NCI-H2171 treated with DMSO at 0.1 percent for 48 hours (cell line): ENCODE data around the gene SDHA.
A peak's percentile ranks its signal among the peaks of the same experiment; 100 is the strongest.
"Not testable (repeated sequence)": the region's sequence is repeated elsewhere in the genome, so short reads cannot be mapped to it uniquely, and the experiment has no call there.

Experiments used
- DNase-seq: peaks from one replicate; lab custom pipeline; 2025; lab: John Stamatoyannopoulos, UW

SDHA gene

GRCh38 chr5:186091-187041 is 31.8 kb upstream of the SDHA start:
- DNase-seq = no peak

DNA sequence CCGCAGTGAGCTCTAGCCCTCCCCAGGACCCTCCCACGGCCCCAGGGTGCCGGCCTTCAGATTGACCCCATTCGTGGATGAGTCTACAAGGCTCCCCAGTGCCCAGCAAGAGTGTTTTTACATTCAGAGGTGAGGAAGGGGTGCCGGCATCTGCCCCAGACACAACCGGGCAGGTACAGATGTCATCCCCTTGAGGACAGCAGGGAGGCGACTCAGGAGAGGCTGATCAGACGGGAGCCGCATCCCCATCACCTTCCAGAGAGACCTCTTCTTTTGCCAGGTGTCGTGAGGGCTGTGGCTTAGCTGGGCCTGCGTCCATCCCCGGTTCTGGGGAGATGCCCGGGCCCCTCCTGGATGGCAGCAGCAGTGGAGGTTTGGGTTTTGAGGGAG is 31.1 kb upstream of the SDHA start:
- no peak for DNase-seq

GRCh38 chr5:187617-188451 is 30.3 kb upstream of the SDHA start:
- DNase-seq = no peak

- peak; percentile 89 for DNase-seq
Observed at GRCh38 chr5:188488-189481, 29.3 kb upstream of the SDHA start.

DNA sequence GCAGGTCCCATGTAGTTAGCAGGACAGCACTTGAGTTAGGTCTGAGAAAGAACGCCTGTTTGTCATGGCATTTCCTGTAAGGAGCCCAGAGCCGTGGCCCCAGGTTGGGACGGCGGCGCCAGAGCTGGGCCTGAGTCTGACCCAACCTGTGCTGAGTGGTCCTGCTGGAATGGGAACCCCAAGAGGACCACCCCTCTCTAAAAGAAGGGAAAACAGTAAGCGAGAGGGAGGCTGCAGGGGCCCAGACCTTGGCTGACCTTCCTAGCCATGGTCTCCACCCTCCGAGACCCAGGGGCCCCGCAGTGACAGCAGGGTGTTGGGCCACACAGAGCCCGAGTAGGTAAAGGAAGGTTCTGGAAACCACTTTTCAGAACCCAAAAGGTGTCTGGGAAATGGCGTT is 28.6 kb upstream of the SDHA start:
- no peak for DNase-seq

GRCh38 chr5:189976-190365 is 28.1 kb upstream of the SDHA start:
- no peak for DNase-seq

- DNase-seq = no peak
Observed at GRCh38 chr5:190366-191035, 27.6 kb upstream of the SDHA start.

- DNase-seq = peak; percentile 53
Observed at GRCh38 chr5:191036-191948, 26.8 kb upstream of the SDHA start, which contains the start of gene LRRC14B. Gene LRRC14B, plus strand, starts transcription at chr5:191495. Its CDS starts 44 bp downstream, at chr5:191539.

DNA sequence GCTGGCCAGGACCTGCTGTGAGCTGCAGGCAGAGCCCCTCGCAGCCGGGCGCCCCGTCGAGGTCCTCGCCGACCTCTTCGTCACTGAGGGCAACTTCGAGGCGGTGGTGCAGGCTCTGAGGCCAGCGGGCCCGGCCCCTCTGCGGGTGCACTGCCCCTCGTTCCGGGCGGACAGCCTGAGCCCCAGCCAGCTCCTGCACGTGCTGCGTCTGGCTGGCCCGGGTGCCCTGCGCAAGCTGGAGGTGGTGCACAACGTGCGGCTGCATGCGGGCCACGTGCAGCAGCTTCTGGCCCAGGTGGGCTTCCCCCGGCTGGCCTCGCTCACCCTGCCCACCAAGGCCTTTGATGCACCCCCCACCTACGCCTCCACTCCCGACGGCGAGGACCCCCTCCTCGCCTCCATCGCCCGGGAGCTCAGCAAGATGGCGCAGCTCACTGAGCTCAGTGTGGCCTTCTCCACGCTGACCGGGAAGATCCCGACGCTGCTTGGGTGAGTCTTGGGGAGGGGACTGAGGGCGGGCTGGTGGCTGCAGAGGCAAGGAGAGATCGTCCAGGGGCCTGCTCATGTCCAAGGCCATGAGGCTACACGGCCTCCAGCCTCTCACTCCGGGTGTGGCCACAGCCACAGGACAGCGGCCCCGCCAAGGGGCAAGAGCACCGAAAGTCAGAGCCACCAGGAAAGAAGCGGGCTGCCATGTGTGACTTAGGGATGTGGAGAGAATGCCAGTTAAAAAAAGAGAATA is 26.0 kb upstream of the SDHA start:
- no peak for DNase-seq

GRCh38 chr5:192691-192969 is 25.5 kb upstream of the SDHA start:
- DNase-seq = no peak

DNA sequence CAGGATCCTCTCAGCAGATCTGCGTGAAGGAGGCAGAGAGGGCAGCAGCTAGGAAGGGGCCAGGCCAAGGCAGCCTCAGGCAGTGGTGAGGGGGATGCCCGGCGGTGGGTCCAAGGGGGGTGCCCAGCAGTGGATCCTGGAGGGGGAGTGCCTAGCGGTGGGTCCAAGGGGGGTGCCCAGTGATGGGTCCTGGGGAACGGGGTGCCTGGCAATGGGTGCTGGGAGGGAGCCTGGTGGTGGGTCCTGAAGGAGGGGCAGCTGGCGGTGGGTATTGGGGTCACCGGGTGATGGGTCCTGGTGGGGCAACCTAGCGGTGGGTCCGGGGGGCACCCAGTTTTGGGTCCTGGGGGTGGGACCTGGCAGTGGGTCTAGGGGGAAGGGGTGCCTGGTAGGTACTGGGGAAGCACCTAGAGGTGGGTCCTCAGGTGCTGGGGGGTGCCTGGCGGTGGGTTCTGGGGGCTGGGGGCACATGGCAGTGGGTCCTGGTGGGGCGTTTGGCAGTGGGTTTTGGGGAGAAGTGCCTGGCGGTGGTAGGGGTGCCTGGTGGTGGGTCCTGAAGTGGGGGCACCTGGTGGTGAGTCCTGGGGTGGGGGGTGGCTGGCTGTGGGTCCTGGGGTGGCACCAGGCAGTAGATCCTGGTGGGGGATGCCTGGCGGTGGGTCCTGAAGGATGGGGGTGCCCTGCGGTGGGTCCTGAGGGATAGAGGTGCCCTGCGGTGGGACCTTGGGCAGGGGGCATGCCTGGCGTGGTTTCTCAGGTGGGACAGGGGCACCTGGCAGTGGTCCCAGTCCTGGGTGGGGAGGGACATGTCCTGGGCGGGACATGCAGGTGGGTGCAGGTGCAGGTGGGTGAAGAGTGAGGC is 24.9 kb upstream of the SDHA start:
- no peak for DNase-seq

DNA sequence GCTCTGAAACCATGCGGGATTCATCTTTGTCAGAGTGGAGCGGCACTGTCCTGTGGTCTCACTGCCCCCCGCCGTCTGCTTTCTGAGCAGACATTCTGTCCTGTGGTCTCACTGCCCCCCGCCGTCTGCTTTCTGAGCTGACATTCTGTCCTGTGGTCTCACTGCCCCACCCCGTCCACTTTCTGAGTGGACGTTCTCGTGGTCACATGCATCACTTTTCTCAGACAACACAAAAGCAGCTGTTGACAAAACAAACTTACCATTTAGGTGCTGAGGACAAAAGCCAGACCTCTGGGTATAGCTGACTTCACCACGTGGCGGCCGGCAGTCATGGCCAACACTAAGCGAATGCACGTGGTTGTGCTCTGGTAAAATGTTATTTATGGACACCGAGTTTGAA is 24.0 kb upstream of the SDHA start:
- DNase-seq = no peak

- DNase-seq = no peak
Observed at GRCh38 chr5:194603-195209, 23.4 kb upstream of the SDHA start.

DNA sequence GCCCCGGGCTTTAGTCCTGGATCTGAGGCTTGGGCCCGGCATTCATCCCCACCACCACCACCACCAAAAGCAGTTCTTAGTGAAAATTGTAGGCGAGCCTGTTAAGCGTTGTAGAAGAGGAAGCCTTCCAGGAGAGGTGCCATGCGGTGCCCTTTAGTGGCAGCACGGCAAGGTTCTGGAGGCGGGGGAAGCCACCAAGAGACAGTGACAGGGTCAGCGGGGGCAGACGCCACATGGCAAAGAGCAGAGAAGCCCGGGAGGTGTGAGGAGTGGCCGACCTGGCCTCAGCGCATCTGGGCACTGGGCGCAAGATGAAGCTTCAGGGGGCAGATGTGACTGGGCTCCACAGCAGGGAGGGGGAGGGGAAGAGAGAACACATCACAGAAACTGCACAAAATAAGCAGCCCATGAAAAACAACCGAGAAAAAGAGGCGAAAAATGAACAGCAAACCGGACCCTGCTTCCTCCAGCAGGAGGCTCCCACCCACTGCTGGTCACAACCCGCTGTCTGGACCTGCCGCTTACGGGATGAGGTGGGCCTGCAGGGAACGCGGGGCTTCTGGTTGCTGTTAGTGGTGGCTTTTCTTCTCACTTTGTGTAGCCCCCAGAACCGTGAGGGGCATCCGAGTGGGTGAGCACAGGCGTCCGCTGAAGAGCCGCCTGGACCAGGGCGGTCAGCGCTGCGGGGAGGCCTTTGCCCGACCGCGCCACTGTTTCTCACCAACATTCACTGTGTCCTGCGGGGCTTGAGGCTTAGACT is 22.5 kb upstream of the SDHA start:
- no peak for DNase-seq

- DNase-seq = no peak
Observed at GRCh38 chr5:196350-196749, 21.8 kb upstream of the SDHA start.

GRCh38 chr5:197031-197430 is 21.1 kb upstream of the SDHA start:
- DNase-seq = not testable (repeated sequence)

DNA sequence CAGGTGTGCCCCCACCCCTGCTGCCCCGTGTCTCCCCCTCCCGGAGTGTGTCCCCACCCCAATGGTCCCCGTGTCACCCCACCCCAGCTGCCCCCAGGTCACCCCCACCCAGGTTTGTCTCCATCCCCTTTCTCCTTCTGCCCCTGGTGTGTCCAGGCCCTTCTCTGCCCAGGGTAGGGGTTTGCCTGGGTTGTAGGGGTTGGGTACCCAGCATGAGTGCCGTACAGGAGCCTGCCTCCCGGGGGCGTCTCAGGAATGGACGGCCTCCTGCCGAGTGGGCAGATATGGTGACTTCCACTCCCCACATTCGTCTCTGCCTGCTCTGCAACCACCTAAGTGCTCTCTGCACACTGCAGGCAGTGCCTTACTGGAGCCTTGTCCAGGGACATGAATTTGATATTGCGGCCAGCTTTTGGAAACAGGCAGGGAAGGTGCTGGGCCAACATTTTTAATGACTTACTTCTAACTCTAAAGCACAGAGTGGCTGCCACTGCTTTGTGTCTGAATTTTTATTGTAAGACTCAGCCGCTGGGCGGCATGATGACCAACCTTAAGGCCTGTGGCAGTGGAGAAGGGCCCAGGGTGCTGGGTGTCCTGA is 20.1 kb upstream of the SDHA start:
- no peak for DNase-seq
